IMR-90 (cell line): Measurements from ENCODE around the gene SYNE3. TPM values are rescaled to one million over a fixed set of nuclear protein-coding genes. Genes with fewer than 3 reads are reported as not detected.

Experiments used
- ATAC-seq: fragments of 200-7000 bp; cut with Tn5 transposase; 2 replicates; pipeline ENCODE4 v1.9.1; 2020; ENCODE audit warnings: low read depth, mild to moderate bottlenecking, moderate library complexity
- BruUV-seq: library from RNA; stranded (reverse); fragments of 400-500 nt; replicated peaks from 2 replicates; lab custom pipeline; 2021; lab: Mats Ljungman, UMichigan
- CTCF ChIA-PET: fragments of 300-600 bp; formaldehyde crosslinking; extraction: SDS; loops from one replicate; lab custom pipeline; 2021; ENCODE audit warnings: antibody characterized with exemption; lab: Yijun Ruan, JAX
- POLR2A ChIA-PET: fragments of 300-600 bp; sonication (Branson Sonifier 250); formaldehyde crosslinking; loops from one replicate; lab custom pipeline; 2022; ENCODE audit warnings: antibody characterized with exemption; ENCODE audit not compliant: unreplicated experiment; lab: Charles Lee
- DNase-seq: peaks from one replicate; pipeline ENCODE4 v3.0.0; 2013
- H2AFZ ChIP-seq: replicated peaks from 2 replicates; pipeline ENCODE3; 2013; ENCODE audit warnings: low read length, mild to moderate bottlenecking; ENCODE audit not compliant: poor library complexity
- H2AK5ac ChIP-seq: 2 replicates; pipeline ENCODE4 v1.6.1; 2013; ENCODE audit warnings: low read depth, low read length, inconsistent platforms
- H2AK9ac ChIP-seq: replicated peaks from 2 replicates; pipeline ENCODE3; 2013; ENCODE audit warnings: mild to moderate bottlenecking, low read depth, low read length, moderate library complexity; ENCODE audit not compliant: poor library complexity
- H2BK120ac ChIP-seq: 2 replicates; pipeline ENCODE4 v1.6.1; 2013; ENCODE audit warnings: low read depth, low read length, inconsistent platforms
- H2BK15ac ChIP-seq: 3 replicates; pipeline ENCODE4 v1.6.1; 2013; ENCODE audit warnings: low read depth, low read length, inconsistent platforms
- H2BK20ac ChIP-seq: 2 replicates; pipeline ENCODE4 v1.6.1; 2013; ENCODE audit warnings: low read depth, mild to moderate bottlenecking, inconsistent platforms, low read length, moderate library complexity
- H2BK5ac ChIP-seq: 2 replicates; pipeline ENCODE4 v1.6.1; 2013; ENCODE audit warnings: mild to moderate bottlenecking, low read depth, low read length, inconsistent platforms; ENCODE audit not compliant: poor library complexity, severe bottlenecking
- H3K14ac ChIP-seq: replicated peaks from 2 replicates; pipeline ENCODE4 v1.6.1; 2013; ENCODE audit warnings: low read depth, low read length, inconsistent platforms
- H3K18ac ChIP-seq: 2 replicates; pipeline ENCODE4 v1.6.1; 2013; ENCODE audit warnings: low read depth, low read length, control low read depth
- H3K23ac ChIP-seq: 2 replicates; pipeline ENCODE4 v1.6.1; 2013; ENCODE audit warnings: low read depth, low read length, inconsistent platforms
- H3K27ac ChIP-seq: 2 replicates; pipeline ENCODE4 v1.5.1; 2013; ENCODE audit warnings: mild to moderate bottlenecking, control low read depth, low read length; ENCODE audit not compliant: insufficient read depth
- H3K27me3 ChIP-seq: 2 replicates; pipeline ENCODE4 v1.6.1; 2013; ENCODE audit warnings: low read length; ENCODE audit not compliant: control insufficient read depth, insufficient read depth
- H3K36me3 ChIP-seq: 2 replicates; pipeline ENCODE4 v1.6.1; 2013; ENCODE audit warnings: low read length, mixed read lengths; ENCODE audit not compliant: control insufficient read depth, insufficient read depth
- H3K4ac ChIP-seq: 2 replicates; pipeline ENCODE4 v1.6.1; 2013; ENCODE audit warnings: low read depth, low read length, inconsistent platforms
- H3K4me1 ChIP-seq: 2 replicates; pipeline ENCODE4 v1.6.1; 2013; ENCODE audit warnings: low read length, mixed read lengths; ENCODE audit not compliant: control insufficient read depth, insufficient read depth
- H3K4me2 ChIP-seq: 2 replicates; pipeline ENCODE4 v1.6.1; 2013; ENCODE audit warnings: low read depth, mild to moderate bottlenecking, control low read depth, low read length, moderate library complexity
- H3K4me3 ChIP-seq: 2 replicates; pipeline ENCODE4 v1.5.1; 2013; ENCODE audit warnings: low read depth, mild to moderate bottlenecking, control low read depth, low read length, moderate library complexity; ENCODE audit not compliant: insufficient read depth
- H3K56ac ChIP-seq: 2 replicates; pipeline ENCODE4 v1.6.1; 2013; ENCODE audit warnings: low read length, inconsistent platforms; ENCODE audit not compliant: insufficient read depth; ENCODE audit errors: extremely low read depth
- H3K79me1 ChIP-seq, 2 experiments: 2 replicates each; pipeline ENCODE4 v1.6.1; 2013; ENCODE audit warnings: low read length in 2 of 2, inconsistent platforms in 1 of 2, low read depth in 1 of 2
- H3K9ac ChIP-seq: 2 replicates; pipeline ENCODE4 v1.6.1; 2013; ENCODE audit warnings: low read depth, low read length, control low read depth
- H3K9me1 ChIP-seq: 2 replicates; pipeline ENCODE4 v1.6.1; 2013; ENCODE audit warnings: low read length, inconsistent platforms; ENCODE audit not compliant: insufficient read depth
- H3K9me3 ChIP-seq: 2 replicates; pipeline ENCODE4 v1.6.1; 2013; ENCODE audit warnings: low read length; ENCODE audit not compliant: control insufficient read depth, insufficient read depth
- H4K20me1 ChIP-seq: 2 replicates; pipeline ENCODE4 v1.6.1; 2013; ENCODE audit warnings: low read length, inconsistent platforms; ENCODE audit not compliant: insufficient read depth
- H4K5ac ChIP-seq: 2 replicates; pipeline ENCODE4 v1.6.1; 2013; ENCODE audit warnings: mild to moderate bottlenecking, low read depth, low read length, control low read depth
- H4K8ac ChIP-seq, 2 experiments: 2 replicates each; pipeline ENCODE4 v1.6.1; 2013; ENCODE audit warnings: low read depth in 2 of 2, low read length in 2 of 2, control low read depth in 1 of 2, inconsistent platforms in 1 of 2
- H4K91ac ChIP-seq: 2 replicates; pipeline ENCODE4 v1.6.1; 2013; ENCODE audit warnings: low read depth, low read length, inconsistent platforms; ENCODE audit not compliant: insufficient read depth
- BHLHE40 ChIP-seq: fragments of 150-350 bp; IDR thresholded peaks from 2 replicates; pipeline ENCODE4 v1.6.1; 2016; ENCODE audit warnings: mild to moderate bottlenecking, low read depth, low read length
- CEBPB ChIP-seq: IDR thresholded peaks from 2 replicates; pipeline ENCODE4 v1.6.1; 2012; ENCODE audit warnings: low read depth, low read length, improper control_type of control experiment
- CHD1 ChIP-seq: IDR thresholded peaks from 2 replicates; pipeline ENCODE4 v1.6.1; 2012; ENCODE audit warnings: low read depth, low read length, improper control_type of control experiment
- CTCF ChIP-seq: conservative IDR thresholded peaks from 2 replicates; pipeline ENCODE4 v1.5.1; 2012; ENCODE audit warnings: mild to moderate bottlenecking, low read depth, low read length, improper control_type of control experiment
- FOS ChIP-seq: fragments of 150-350 bp; IDR thresholded peaks from 2 replicates; pipeline ENCODE4 v1.6.1; 2016; ENCODE audit warnings: low read depth, low read length
- MAFK ChIP-seq: IDR thresholded peaks from 2 replicates; pipeline ENCODE4 v1.6.1; 2012; ENCODE audit warnings: low read depth, low read length, improper control_type of control experiment
- MAZ ChIP-seq: IDR thresholded peaks from 2 replicates; pipeline ENCODE4 v1.6.1; 2012; ENCODE audit warnings: low read depth, mild to moderate bottlenecking, low read length, improper control_type of control experiment, moderate library complexity, borderline replicate concordance
- MXI1 ChIP-seq: IDR thresholded peaks from 2 replicates; pipeline ENCODE4 v1.6.1; 2012; ENCODE audit warnings: low read depth, mild to moderate bottlenecking, low read length, moderate library complexity, borderline replicate concordance
- NFE2L2 ChIP-seq: fragments of 150-350 bp; IDR thresholded peaks from 2 replicates; pipeline ENCODE4 v1.6.1; 2016; ENCODE audit warnings: low read depth, mild to moderate bottlenecking, low read length
- POLR2A ChIP-seq: IDR thresholded peaks from 2 replicates; pipeline ENCODE4 v1.6.1; 2012; ENCODE audit warnings: mild to moderate bottlenecking, low read depth, low read length
- RAD21 ChIP-seq: IDR thresholded peaks from 2 replicates; pipeline ENCODE4 v1.6.1; 2012; ENCODE audit warnings: low read length, improper control_type of control experiment
- RCOR1 ChIP-seq: IDR thresholded peaks from 2 replicates; pipeline ENCODE4 v1.6.1; 2012; ENCODE audit warnings: mild to moderate bottlenecking, low read length, improper control_type of control experiment; ENCODE audit not compliant: insufficient replicate concordance
- RFX5 ChIP-seq: IDR thresholded peaks from 2 replicates; pipeline ENCODE4 v1.8.0; 2012; ENCODE audit warnings: low read depth, mild to moderate bottlenecking, low read length, moderate library complexity
- SMC3 ChIP-seq: fragments of 150-350 bp; IDR thresholded peaks from 2 replicates; pipeline ENCODE4 v1.6.1; 2016; ENCODE audit warnings: low read depth, mild to moderate bottlenecking, antibody characterized with exemption, low read length, moderate library complexity
- USF2 ChIP-seq: fragments of 150-350 bp; IDR thresholded peaks from 2 replicates; pipeline ENCODE4 v1.6.1; 2017; ENCODE audit warnings: mild to moderate bottlenecking, antibody characterized with exemption, low read length, low read depth
- WGBS, 2 experiments: methylation state at CpG; one replicate each; pipeline versions ENCODE4 v1.1.5 to v1.1.7; 2013; ENCODE audit warnings: missing lambda C conversion rate in 2 of 2; ENCODE audit not compliant: insufficient read length in 1 of 2; ENCODE audit errors: extremely low coverage in 2 of 2; 5-methylcytosine and 5-hydroxymethylcytosine counted together
- dilution Hi-C: fragments of 300-500 bp; cut with HindIII; formaldehyde crosslinking; loops from one replicate; pipeline ENCODE4 v1.14.3; 2018; ENCODE audit warnings: low sequenced_read_pairs; ENCODE audit not compliant: unreplicated experiment
- in situ Hi-C: fragments of 300-500 bp; cut with MboI; formaldehyde crosslinking; loops from 3 replicates; pipeline ENCODE4 v1.14.3; 2019; ENCODE audit warnings: low sequenced_read_pairs, inconsistent platforms, mixed read lengths
- intact Hi-C: fragments of 100-400 bp; cut with micrococcal nuclease; formaldehyde crosslinking; loops from 2 replicates; pipeline ENCODE4 v1.10.0; 2022
- polyA plus RNA-seq, 3 experiments: library from polyadenylated mRNA; depleted of rRNA; stranded (reverse); fragments of >200 nt; gene quantifications; 2 replicates each; pipeline ENCODE4 v1.2.3, GENCODE V29; 2012; ENCODE audit warnings: low replicate concordance in 1 of 3
- total RNA-seq: library from RNA; depleted of rRNA; stranded (reverse); fragments of >200 nt; gene quantifications from 2 replicates; pipeline ENCODE4 v1.2.3, GENCODE V29; 2012
- TF ChIP-seq, protein P1 (sequence below): fragments of 150-350 bp; IDR thresholded peaks from 2 replicates; pipeline ENCODE4 v1.6.1; 2016; ENCODE audit warnings: low read depth, mild to moderate bottlenecking, low read length, moderate library complexity, borderline replicate concordance

Gene SYNE3
- total and polyA plus RNA-seq, 2 of the 4 experiments (the other 2 are of a cell fraction): 2.9 to 5.0 TPM

DNA sequence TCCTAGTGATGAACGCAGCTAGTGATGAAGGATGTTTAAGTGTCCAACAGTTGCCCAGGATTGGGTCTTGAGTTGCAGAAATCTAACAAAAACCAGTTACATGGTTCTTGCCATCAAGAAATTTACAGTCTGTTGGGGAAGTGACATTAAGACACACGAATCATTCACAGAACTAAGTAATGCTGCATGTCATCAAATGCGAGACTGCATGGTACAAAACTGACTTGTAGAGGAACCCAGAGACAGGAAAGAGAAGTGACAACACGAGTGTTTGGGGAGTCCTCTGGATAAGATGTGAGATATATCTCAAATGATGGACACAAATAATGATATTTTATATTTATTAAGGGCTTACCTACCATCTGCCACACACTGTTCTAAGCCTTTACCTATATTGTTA is 6.1 kb upstream of the SYNE3 start:
- Histone ChIP-seq H2BK5ac (no peak overlapping the region), H4K8ac (peak overlapping the region in 1 of 2 experiments; percentile 26; a peak in 3 of 4 replicates), H2AK5ac (peak overlapping the region; percentile 73; the same call in 1 of the 2 replicates), H2BK20ac (peak overlapping the region; percentile 79), H3K27me3 (no peaks in the 10 kb centered on the region), H4K5ac (no peak overlapping the region), H3K4me1 (peaks cover 48% of the 10 kb centered on the region), H3K56ac (no peak overlapping the region), H4K20me1 (no peaks in the 10 kb centered on the region), H3K14ac (peak overlapping the region; percentile 85; the same call in 1 of the 2 replicates), H3K4me3 (no peak overlapping the region), H3K9me1 (peaks cover 39% of the 10 kb centered on the region), H3K9ac (no peak overlapping the region), H3K18ac (no peak overlapping the region), H3K4ac (peak overlapping the region; percentile 97; the same call in 1 of the 2 replicates), H3K9me3 (no peaks in the 10 kb centered on the region), H3K79me1 (peaks cover 7 to 50% of the 10 kb centered on the region in 2 experiments; a peak in 3 of 4 replicates), H4K91ac (peak overlapping the region; percentile 73; the same call in 1 of the 2 replicates), H2AK9ac (no peak overlapping the region), H3K36me3 (no peaks in the 10 kb centered on the region), H2AFZ (no peak overlapping the region), H2BK120ac (peak overlapping the region; percentile 98; the same call in 1 of the 2 replicates), H3K4me2 (no peak overlapping the region), H3K27ac (no peak overlapping the region), H3K23ac (no peak overlapping the region; the same call in 1 of the 2 replicates), H2BK15ac (peak overlapping the region; percentile 91; the same call in 2 of the 3 replicates)
- ChIA-PET CTCF (no interaction called here), POLR2A (interaction anchor here (1.0 kb wide), 1 partner anchor 9 kb away, joined by 3 read pairs; no protein-coding TSS in a partner anchor)
- DNase-seq (no peak), ATAC-seq (no peak)
- no CpG with 5 or more reads among the region's 4 CpGs for WGBS, 2 experiments
- intact Hi-C loops (no loop called here), dilution Hi-C loops (no loop called here), in situ Hi-C loops (loop anchor here (25.0 kb wide), 1 partner anchor 385 kb away; no protein-coding TSS in a partner anchor)
- TF ChIP-seq, protein P1, sequence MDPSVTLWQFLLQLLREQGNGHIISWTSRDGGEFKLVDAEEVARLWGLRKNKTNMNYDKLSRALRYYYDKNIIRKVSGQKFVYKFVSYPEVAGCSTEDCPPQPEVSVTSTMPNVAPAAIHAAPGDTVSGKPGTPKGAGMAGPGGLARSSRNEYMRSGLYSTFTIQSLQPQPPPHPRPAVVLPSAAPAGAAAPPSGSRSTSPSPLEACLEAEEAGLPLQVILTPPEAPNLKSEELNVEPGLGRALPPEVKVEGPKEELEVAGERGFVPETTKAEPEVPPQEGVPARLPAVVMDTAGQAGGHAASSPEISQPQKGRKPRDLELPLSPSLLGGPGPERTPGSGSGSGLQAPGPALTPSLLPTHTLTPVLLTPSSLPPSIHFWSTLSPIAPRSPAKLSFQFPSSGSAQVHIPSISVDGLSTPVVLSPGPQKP: no peak
- no peak for TF ChIP-seq MAZ
- no peak for TF ChIP-seq NFE2L2
- TF ChIP-seq FOS: no peak
- TF ChIP-seq MXI1: no peak
- TF ChIP-seq POLR2A: no peak
- no peak for TF ChIP-seq CHD1
- TF ChIP-seq CTCF: no peak
- TF ChIP-seq CEBPB: no peak
- TF ChIP-seq RCOR1: no peak
- TF ChIP-seq RFX5: no peak
- TF ChIP-seq SMC3: no peak
- TF ChIP-seq BHLHE40: no peak
- TF ChIP-seq USF2: no peak
- TF ChIP-seq RAD21: no peak
- no peak for TF ChIP-seq MAFK
- no TSS peak for BruUV-seq
